Measurements from ENCODE around the gene GABBR2. TPM values are rescaled to one million over a fixed set of nuclear protein-coding genes. Genes with fewer than 3 reads are reported as not detected.

The GABBR2 gene
- total RNA-seq, 4 donors from 2014 or later, result 0.32 to 1.7 TPM; not detected in 2

- TF ChIP-seq, protein P1, sequence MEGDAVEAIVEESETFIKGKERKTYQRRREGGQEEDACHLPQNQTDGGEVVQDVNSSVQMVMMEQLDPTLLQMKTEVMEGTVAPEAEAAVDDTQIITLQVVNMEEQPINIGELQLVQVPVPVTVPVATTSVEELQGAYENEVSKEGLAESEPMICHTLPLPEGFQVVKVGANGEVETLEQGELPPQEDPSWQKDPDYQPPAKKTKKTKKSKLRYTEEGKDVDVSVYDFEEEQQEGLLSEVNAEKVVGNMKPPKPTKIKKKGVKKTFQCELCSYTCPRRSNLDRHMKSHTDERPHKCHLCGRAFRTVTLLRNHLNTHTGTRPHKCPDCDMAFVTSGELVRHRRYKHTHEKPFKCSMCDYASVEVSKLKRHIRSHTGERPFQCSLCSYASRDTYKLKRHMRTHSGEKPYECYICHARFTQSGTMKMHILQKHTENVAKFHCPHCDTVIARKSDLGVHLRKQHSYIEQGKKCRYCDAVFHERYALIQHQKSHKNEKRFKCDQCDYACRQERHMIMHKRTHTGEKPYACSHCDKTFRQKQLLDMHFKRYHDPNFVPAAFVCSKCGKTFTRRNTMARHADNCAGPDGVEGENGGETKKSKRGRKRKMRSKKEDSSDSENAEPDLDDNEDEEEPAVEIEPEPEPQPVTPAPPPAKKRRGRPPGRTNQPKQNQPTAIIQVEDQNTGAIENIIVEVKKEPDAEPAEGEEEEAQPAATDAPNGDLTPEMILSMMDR (IDR thresholded peaks at IDR 0.05), result no peak
- no peak for TF ChIP-seq POLR2A (IDR thresholded peaks at IDR 0.05)
- TF ChIP-seq POLR2AphosphoS5 (IDR thresholded peaks at IDR 0.05), result no peak
- TF ChIP-seq EP300 (IDR thresholded peaks at IDR 0.05), result no peak
- Histone ChIP-seq H3K36me3 (no peaks in the 10 kb centered on the region), H3K27me3 (peaks cover 13% of the 10 kb centered on the region), H3K4me3 (no peak overlapping the region), H3K4me1 (no peaks in the 10 kb centered on the region), H3K9me3 (no peaks in the 10 kb centered on the region), H3K27ac (no peak overlapping the region)
- no peak for DNase-seq (ENCODE audit: low spot score in 2 of 2)
- WGBS, result 81% methylated on average over 4 of the region's 4 CpGs
These were observed 352.4 kb downstream of the GABBR2 start for GRCh38 chr9:98356326-98356725.

DNA sequence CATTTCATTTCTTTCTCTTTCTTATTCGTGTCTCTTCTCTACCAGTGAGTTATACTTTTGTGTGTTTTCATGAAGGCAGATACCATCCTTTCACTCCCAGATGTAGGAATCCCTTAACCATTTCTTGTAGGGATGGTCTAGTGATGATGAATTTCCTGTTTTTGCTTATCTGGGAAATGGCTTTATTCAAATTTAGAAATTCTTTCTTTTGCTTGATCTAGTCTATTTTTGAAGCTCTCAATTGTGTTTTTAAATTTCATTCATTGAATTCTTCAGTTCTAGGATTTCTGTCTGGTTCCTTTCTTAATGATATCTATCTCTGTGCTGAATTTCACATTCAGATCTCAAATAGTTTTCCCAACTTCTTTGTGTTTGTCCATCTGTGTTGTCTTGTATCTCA lies 357.4 kb downstream of the GABBR2 start:
- no peaks in the 10 kb centered on the region for H3K4me1 ChIP-seq
- 0% methylated on average over 1 of the region's 1 CpG for WGBS
- no peak overlapping the region for H3K4me3 ChIP-seq
- TF ChIP-seq EP300 (IDR thresholded peaks at IDR 0.05) (no peak), POLR2A (IDR thresholded peaks at IDR 0.05) (no peak), POLR2AphosphoS5 (IDR thresholded peaks at IDR 0.05) (no peak)
- TF ChIP-seq, protein P1 (IDR thresholded peaks at IDR 0.05), result no peak
- no peaks in the 10 kb centered on the region for H3K9me3 ChIP-seq
- no peak for DNase-seq (ENCODE audit: low spot score in 2 of 2)
- H3K36me3 ChIP-seq, result no peaks in the 10 kb centered on the region
- H3K27ac ChIP-seq, result no peak overlapping the region
- H3K27me3 ChIP-seq, result peaks cover 8% of the 10 kb centered on the region

DNA sequence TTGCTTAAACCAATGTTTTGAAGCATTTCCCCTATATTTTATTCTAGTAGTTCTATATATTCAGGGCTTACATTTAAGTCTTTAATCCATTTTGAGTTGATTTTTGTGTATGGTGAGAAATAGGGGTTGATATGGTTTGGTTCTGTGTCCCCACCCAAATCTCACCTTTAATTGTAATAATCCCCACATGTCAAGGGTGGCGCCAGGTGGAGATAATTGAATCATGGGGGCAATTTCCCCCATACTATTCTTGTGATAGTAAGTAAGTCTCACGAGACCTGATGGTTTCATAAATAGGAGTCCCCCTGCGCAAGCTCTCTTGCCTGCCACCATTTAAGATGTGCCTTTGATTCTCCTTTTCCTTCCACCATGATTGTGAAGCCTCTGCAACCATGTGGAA lies 361.1 kb downstream of the GABBR2 start:
- TF ChIP-seq, protein P1 (IDR thresholded peaks at IDR 0.05), result no peak
- TF ChIP-seq POLR2AphosphoS5 (IDR thresholded peaks at IDR 0.05), result no peak
- no peak for TF ChIP-seq EP300 (IDR thresholded peaks at IDR 0.05)
- TF ChIP-seq POLR2A (IDR thresholded peaks at IDR 0.05), result no peak
- DNase-seq (ENCODE audit: low spot score in 2 of 2), result no peak
- Histone ChIP-seq H3K4me3 (no peak overlapping the region), H3K9me3 (no peaks in the 10 kb centered on the region), H3K27ac (no peak overlapping the region), H3K36me3 (no peaks in the 10 kb centered on the region), H3K4me1 (no peaks in the 10 kb centered on the region), H3K27me3 (peaks cover 17% of the 10 kb centered on the region)
- 85% methylated on average over 3 of the region's 3 CpGs for WGBS

GRCh38 chr9:98345011-98345410 lies 363.7 kb downstream of the GABBR2 start:
- no peak overlapping the region for H3K4me3 ChIP-seq
- DNase-seq (ENCODE audit: low spot score in 2 of 2), result no peak
- H3K27ac ChIP-seq, result no peak overlapping the region
- no peaks in the 10 kb centered on the region for H3K36me3 ChIP-seq
- TF ChIP-seq POLR2A (IDR thresholded peaks at IDR 0.05) (no peak), POLR2AphosphoS5 (IDR thresholded peaks at IDR 0.05) (no peak), EP300 (IDR thresholded peaks at IDR 0.05) (no peak)
- TF ChIP-seq, protein P1 (IDR thresholded peaks at IDR 0.05), result no peak
- WGBS, result 60% methylated on average over 6 of the region's 6 CpGs
- no peaks in the 10 kb centered on the region for H3K9me3 ChIP-seq
- peaks cover 12% of the 10 kb centered on the region for H3K27me3 ChIP-seq
- no peaks in the 10 kb centered on the region for H3K4me1 ChIP-seq

GRCh38 chr9:98344581-98344980 lies 364.2 kb downstream of the GABBR2 start:
- TF ChIP-seq POLR2A (IDR thresholded peaks at IDR 0.05), result no peak
- TF ChIP-seq POLR2AphosphoS5 (IDR thresholded peaks at IDR 0.05), result no peak
- no peak for TF ChIP-seq EP300 (IDR thresholded peaks at IDR 0.05)
- TF ChIP-seq, protein P1 (IDR thresholded peaks at IDR 0.05), result no peak
- 76% methylated on average over 4 of the region's 4 CpGs for WGBS
- Histone ChIP-seq H3K4me3 (no peak overlapping the region), H3K27ac (no peak overlapping the region), H3K4me1 (no peaks in the 10 kb centered on the region), H3K9me3 (no peaks in the 10 kb centered on the region), H3K27me3 (peaks cover 12% of the 10 kb centered on the region), H3K36me3 (no peaks in the 10 kb centered on the region)
- no peak for DNase-seq (ENCODE audit: low spot score in 2 of 2)

Data from suprapubic skin (tissue), 4 donors.